Hepatocyte (in vitro differentiated cells): Measurements from ENCODE around the gene OR52E1.

Experiments
- CTCF ChIP-seq: fragments of 200-600 bp; sonication (generic); IDR thresholded peaks from 2 replicates; pipeline ENCODE4 v1.5.1; 2016; ENCODE audit warnings: antibody characterized with exemption, mild to moderate bottlenecking; ENCODE audit not compliant: poor library complexity
- EZH2 ChIP-seq: fragments of 200-600 bp; sonication (generic); IDR thresholded peaks from 2 replicates; pipeline ENCODE4 v1.6.1; 2016; ENCODE audit warnings: antibody characterized with exemption, mild to moderate bottlenecking, borderline replicate concordance
- EZH2phosphoT487 ChIP-seq: fragments of 200-600 bp; sonication (generic); IDR thresholded peaks from one replicate; pipeline ENCODE4 v1.6.1; 2018; ENCODE audit warnings: antibody characterized with exemption, mild to moderate bottlenecking, low read depth, moderate library complexity; ENCODE audit not compliant: unreplicated experiment, severe bottlenecking

- TF ChIP-seq EZH2phosphoT487 (no peak), CTCF (no peak), EZH2 (no peak)
Measured at GRCh38 chr11:5103066-5103465, 33.7 kb downstream of the OR52E1 start.
